Measurements from ENCODE around the gene PPP1R13B.
A peak's percentile ranks its signal among the peaks of the same experiment; 100 is the strongest.

The PPP1R13B gene

GRCh38 chr14:103886304-103887169 lies 39.2 kb upstream of the PPP1R13B start:
- DNase-seq (ENCODE audit: low read depth in 2 of 2), result peak; percentile 13 to 37
- peak; percentile 46 for TF ChIP-seq CTCF (IDR thresholded peaks at IDR 0.05; ENCODE audit: low read depth, low read length)
- no peak overlapping the region for H3K4me3 ChIP-seq (replicated peaks in 1 of 2; ENCODE audit: low read depth in 2 of 2, low read length in 2 of 2)

- DNase-seq (ENCODE audit: low read depth in 2 of 2), result no peak
- no peak for TF ChIP-seq CTCF (IDR thresholded peaks at IDR 0.05; ENCODE audit: low read depth, low read length)
- H3K4me3 ChIP-seq (replicated peaks in 1 of 2; ENCODE audit: low read depth in 2 of 2, low read length in 2 of 2), result no peak overlapping the region
These were observed 38.1 kb upstream of the PPP1R13B start for GRCh38 chr14:103885509-103885932.

- no peak for TF ChIP-seq CTCF (IDR thresholded peaks at IDR 0.05; ENCODE audit: low read depth, low read length)
- no peak overlapping the region for H3K4me3 ChIP-seq (replicated peaks in 1 of 2; ENCODE audit: low read depth in 2 of 2, low read length in 2 of 2)
- DNase-seq (ENCODE audit: low read depth in 2 of 2), result no peak
These were observed 37.5 kb upstream of the PPP1R13B start for GRCh38 chr14:103884854-103885253.

GRCh38 chr14:103883263-103883523 lies 35.8 kb upstream of the PPP1R13B start:
- no peak for TF ChIP-seq CTCF (IDR thresholded peaks at IDR 0.05; ENCODE audit: low read depth, low read length)
- DNase-seq (ENCODE audit: low read depth in 2 of 2), result no peak
- H3K4me3 ChIP-seq (replicated peaks in 1 of 2; ENCODE audit: low read depth in 2 of 2, low read length in 2 of 2), result no peak overlapping the region

- H3K4me3 ChIP-seq (replicated peaks in 1 of 2; ENCODE audit: low read depth in 2 of 2, low read length in 2 of 2), result no peak overlapping the region
- DNase-seq (ENCODE audit: low read depth in 2 of 2), result peak in 1 of 2 donors; percentile 33
- no peak for TF ChIP-seq CTCF (IDR thresholded peaks at IDR 0.05; ENCODE audit: low read depth, low read length)
These were observed 35.3 kb upstream of the PPP1R13B start for GRCh38 chr14:103882503-103883262.

GRCh38 chr14:103881268-103882201 lies 34.2 kb upstream of the PPP1R13B start:
- H3K4me3 ChIP-seq (replicated peaks in 1 of 2; ENCODE audit: low read depth in 2 of 2, low read length in 2 of 2), result no peak overlapping the region
- TF ChIP-seq CTCF (IDR thresholded peaks at IDR 0.05; ENCODE audit: low read depth, low read length), result no peak
- DNase-seq (ENCODE audit: low read depth in 2 of 2), result no peak
